Bronchial epithelial cell (primary cell): ENCODE measurements around the gene CANT1. TPM values are rescaled to one million over a fixed set of nuclear protein-coding genes. Genes with fewer than 3 reads are reported as not detected.
A peak's percentile ranks its signal among the peaks of the same experiment; 100 is the strongest.

Experiments used
- DNase-seq: peaks from one replicate; pipeline ENCODE4 v3.0.0-alpha.2; 2010; ENCODE audit warnings: low read depth
- FAIRE-seq: peaks from 2 replicates; lab custom pipeline; 2011; peaks lifted over from hg19 to GRCh38; lab: Jason Lieb, UNC
- H3K27me3 ChIP-seq: 2 replicates; pipeline ENCODE4 v1.5.1; 2011; ENCODE audit warnings: low read length; ENCODE audit not compliant: control insufficient read depth, insufficient read depth
- H3K36me3 ChIP-seq: 2 replicates; pipeline ENCODE4 v1.5.1; 2011; ENCODE audit warnings: low read length; ENCODE audit not compliant: control insufficient read depth, insufficient read depth
- H3K4me3 ChIP-seq: 2 replicates; pipeline ENCODE4 v1.5.1; 2011; ENCODE audit warnings: mild to moderate bottlenecking, low read depth, low read length, control low read depth
- total RNA-seq: library from RNA; depleted of rRNA; stranded (reverse); fragments of >200 nt; gene quantifications from 2 replicates; pipeline ENCODE4 v1.2.1, GENCODE V29; 2014
- TF ChIP-seq, protein P1 (sequence below): IDR thresholded peaks from 2 replicates; pipeline ENCODE4 v1.5.1; 2011; ENCODE audit warnings: mild to moderate bottlenecking, moderate library complexity, low read length, control low read depth, inconsistent platforms; ENCODE audit not compliant: insufficient read depth, severe bottlenecking

CANT1 gene
- total RNA-seq, 1 donor from 2014 or later, result 60.0 TPM

GRCh38 chr17:79036596-79036995 lies 27.0 kb upstream of the CANT1 start:
- peaks cover 2% of the 10 kb centered on the region for H3K27me3 ChIP-seq
- DNase-seq, result peak; percentile 81
- H3K4me3 ChIP-seq, result no peak overlapping the region
- H3K36me3 ChIP-seq, result no peaks in the 10 kb centered on the region
- FAIRE-seq, result no peak
- TF ChIP-seq, protein P1, sequence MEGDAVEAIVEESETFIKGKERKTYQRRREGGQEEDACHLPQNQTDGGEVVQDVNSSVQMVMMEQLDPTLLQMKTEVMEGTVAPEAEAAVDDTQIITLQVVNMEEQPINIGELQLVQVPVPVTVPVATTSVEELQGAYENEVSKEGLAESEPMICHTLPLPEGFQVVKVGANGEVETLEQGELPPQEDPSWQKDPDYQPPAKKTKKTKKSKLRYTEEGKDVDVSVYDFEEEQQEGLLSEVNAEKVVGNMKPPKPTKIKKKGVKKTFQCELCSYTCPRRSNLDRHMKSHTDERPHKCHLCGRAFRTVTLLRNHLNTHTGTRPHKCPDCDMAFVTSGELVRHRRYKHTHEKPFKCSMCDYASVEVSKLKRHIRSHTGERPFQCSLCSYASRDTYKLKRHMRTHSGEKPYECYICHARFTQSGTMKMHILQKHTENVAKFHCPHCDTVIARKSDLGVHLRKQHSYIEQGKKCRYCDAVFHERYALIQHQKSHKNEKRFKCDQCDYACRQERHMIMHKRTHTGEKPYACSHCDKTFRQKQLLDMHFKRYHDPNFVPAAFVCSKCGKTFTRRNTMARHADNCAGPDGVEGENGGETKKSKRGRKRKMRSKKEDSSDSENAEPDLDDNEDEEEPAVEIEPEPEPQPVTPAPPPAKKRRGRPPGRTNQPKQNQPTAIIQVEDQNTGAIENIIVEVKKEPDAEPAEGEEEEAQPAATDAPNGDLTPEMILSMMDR, result no peak

DNA sequence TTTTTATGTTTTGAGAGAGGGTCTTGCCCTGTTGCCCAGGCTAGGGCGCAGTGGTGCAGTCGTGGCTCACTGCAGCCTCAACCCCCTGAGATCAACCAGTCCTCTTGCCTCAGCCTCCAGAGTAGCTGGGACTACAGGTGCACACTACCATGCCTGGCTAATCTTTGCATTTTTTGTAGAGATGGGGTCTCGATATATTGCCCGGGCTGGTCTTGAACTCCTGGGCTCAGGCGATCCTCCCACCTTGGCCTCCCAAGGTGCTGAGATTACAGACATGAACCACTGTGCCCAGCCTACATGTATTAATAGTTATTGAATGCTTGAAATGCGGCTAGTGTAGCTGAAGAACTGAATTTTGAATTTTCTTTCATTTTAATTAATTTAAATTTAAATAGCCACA lies 26.6 kb upstream of the CANT1 start:
- FAIRE-seq (no peak), DNase-seq (no peak)
- TF ChIP-seq, protein P1, result no peak
- Histone ChIP-seq H3K27me3 (peaks cover 2% of the 10 kb centered on the region), H3K4me3 (no peak overlapping the region), H3K36me3 (no peaks in the 10 kb centered on the region)

DNA sequence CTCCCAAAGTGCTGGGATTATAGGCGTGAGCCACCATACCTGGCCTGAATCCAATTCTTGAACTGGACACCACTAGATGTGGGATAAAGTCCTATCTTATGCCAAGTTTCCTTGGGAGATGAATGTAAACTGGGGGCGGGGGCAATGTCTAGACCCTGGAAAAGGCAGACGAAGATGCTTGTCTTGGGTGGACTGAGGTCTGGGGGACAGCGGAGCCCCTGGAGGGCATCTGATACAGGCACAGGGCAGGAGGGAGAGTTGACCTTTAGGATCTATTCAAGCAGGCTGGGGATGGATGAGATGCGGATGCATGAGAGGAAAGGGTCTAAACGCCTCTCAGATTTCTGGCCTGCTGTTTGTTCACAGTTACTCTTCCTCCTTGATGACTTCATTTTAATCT lies 26.1 kb upstream of the CANT1 start:
- Histone ChIP-seq H3K4me3 (no peak overlapping the region), H3K27me3 (peaks cover 2% of the 10 kb centered on the region), H3K36me3 (no peaks in the 10 kb centered on the region)
- no peak for DNase-seq
- TF ChIP-seq, protein P1, result no peak
- FAIRE-seq, result no peak

DNA sequence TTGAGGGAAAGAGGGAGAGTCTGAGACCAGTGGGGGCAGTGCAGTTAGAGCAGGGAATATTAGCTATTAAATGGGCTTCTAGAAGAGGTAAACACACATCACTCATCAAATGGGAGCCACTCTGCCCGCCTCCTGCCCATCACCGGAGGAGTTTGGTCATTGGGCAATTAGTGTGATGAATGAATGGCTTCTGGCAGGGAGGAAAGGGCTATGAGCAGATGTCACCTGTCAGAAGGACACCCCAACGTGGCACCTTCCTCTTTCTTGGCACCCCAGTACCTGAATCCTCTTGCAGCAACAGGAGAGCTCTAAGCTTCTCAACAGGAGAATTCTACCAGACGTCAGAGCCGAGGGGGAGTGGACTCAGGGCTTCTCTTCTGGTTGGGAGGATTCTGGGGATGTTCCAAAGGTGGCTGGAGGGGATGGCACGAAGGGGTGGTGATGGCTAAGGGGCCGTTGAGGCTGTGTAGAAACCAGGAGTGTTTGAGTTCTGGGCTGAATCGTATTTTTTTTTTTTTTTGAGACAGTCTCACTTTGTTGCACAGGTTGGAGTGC lies 25.4 kb upstream of the CANT1 start:
- Histone ChIP-seq H3K36me3 (no peaks in the 10 kb centered on the region), H3K4me3 (no peak overlapping the region), H3K27me3 (peaks cover 2% of the 10 kb centered on the region)
- DNase-seq, result no peak
- TF ChIP-seq, protein P1, result no peak
- FAIRE-seq, result no peak

DNA sequence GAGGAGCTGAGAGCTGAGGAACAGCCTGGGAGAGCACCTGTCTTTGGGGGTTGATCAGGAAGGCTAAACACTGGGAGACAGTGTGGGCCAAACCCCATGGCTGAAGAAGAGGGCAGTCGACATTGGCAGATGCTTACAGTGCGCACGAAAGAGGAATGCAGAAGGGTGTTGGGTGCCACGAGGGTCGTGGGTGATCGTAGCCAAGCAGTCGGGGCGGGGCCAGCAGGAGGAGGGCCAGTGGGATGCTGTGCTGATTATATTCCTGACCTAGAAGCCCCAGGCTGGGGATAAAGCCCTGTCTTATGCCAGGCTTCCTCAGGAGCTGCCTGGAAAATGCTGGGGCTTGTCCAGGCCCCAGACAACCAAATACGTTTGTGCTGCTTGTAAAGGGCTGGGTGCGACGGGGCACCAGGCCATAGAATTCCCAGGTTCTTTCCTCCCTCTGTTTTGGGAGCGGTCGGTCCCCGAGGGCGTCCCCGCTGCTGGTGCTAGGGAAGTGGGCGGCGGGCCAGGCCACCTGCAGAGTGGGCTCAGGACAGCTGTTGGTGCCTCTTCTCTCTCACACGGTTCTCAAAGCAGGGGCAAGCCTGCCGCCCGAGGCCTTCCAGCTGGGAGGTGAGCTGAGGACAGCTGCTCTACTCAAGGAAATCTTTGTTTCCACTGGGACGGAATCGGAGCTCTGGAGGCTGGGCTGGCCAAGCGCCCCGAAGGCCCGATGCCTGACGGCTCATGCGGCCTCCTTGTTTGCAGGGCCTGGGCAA lies 24.4 kb upstream of the CANT1 start:
- DNase-seq (no peak), FAIRE-seq (no peak)

More for the DNA sequence above, 24.4 kb upstream of the CANT1 start:
- Histone ChIP-seq H3K4me3 (no peak overlapping the region), H3K36me3 (no peaks in the 10 kb centered on the region), H3K27me3 (peaks cover 4% of the 10 kb centered on the region)
- TF ChIP-seq, protein P1, result no peak
